HepG2 (cell line): ENCODE data around the gene NUBPL. TPM values are rescaled to one million over a fixed set of nuclear protein-coding genes. Genes with fewer than 3 reads are reported as not detected.

Source experiments
- ATAC-seq: fragments of 200-7000 bp; cut with Tn5 transposase; 3 replicates; pipeline ENCODE4 v1.9.1; 2020; ENCODE audit warnings: mild to moderate bottlenecking, moderate library complexity
- BruUV-seq: library from RNA; stranded (reverse); fragments of 400-500 nt; replicated peaks from 2 replicates; lab custom pipeline; 2021; lab: Mats Ljungman, UMichigan
- CTCF ChIA-PET: fragments of 300-600 bp; formaldehyde crosslinking; extraction: SDS; loops from one replicate; lab custom pipeline; 2021; ENCODE audit warnings: low total read pairs, inconsistent platforms, low intra/inter-chr PET ratio; lab: Yijun Ruan, JAX
- POLR2A ChIA-PET: fragments of 350-600 bp; sonication (Branson Sonifier 250); formaldehyde crosslinking; loops from one replicate; lab custom pipeline; 2020; ENCODE audit warnings: antibody characterized with exemption, inconsistent platforms; lab: Yijun Ruan, JAX
- DNase-seq: peaks from one replicate; pipeline ENCODE4 v3.0.0-alpha.2; 2015; ENCODE audit warnings: low spot score
- FAIRE-seq: peaks from 3 replicates; lab custom pipeline; 2011; peaks lifted over from hg19 to GRCh38; lab: Jason Lieb, UNC
- H2AFZ ChIP-seq: one replicate; pipeline ENCODE4 v1.6.1; 2011; ENCODE audit warnings: low read length, inconsistent platforms
- H3K27ac ChIP-seq: fragments of 300-600 bp; 3 replicates; pipeline ENCODE4 v1.8.0; 2011; ENCODE audit warnings: mixed run types, mild to moderate bottlenecking, mixed read lengths, low read length, inconsistent platforms; ENCODE audit not compliant: insufficient read depth; ENCODE audit errors: extremely low read length
- H3K27me3 ChIP-seq, 2 experiments: fragments of 200-600 bp in 1 of 2; 2 replicates in 1 of 2; 3 replicates in 1 of 2; pipeline versions ENCODE4 v1.6.0 to v1.8.0; 2011; ENCODE audit warnings: low read length in 2 of 2, mild to moderate bottlenecking in 2 of 2, moderate library complexity in 2 of 2, inconsistent platforms in 1 of 2; ENCODE audit not compliant: insufficient read depth in 2 of 2, control insufficient read depth in 1 of 2
- H3K36me3 ChIP-seq, 2 experiments: fragments of 200-600 bp in 1 of 2; replicated peaks in 1 of 2; 2 replicates in 1 of 2; 3 replicates in 1 of 2; pipeline versions ENCODE4 v1.5.1 to v1.8.0; 2011; ENCODE audit warnings: low read length in 2 of 2, inconsistent platforms in 1 of 2; ENCODE audit not compliant: insufficient read depth in 2 of 2, control insufficient read depth in 1 of 2
- H3K4me1 ChIP-seq: 2 replicates; pipeline ENCODE4 v1.5.1; 2012; ENCODE audit warnings: low read length, inconsistent platforms; ENCODE audit not compliant: insufficient read depth
- H3K4me2 ChIP-seq: 2 replicates; pipeline ENCODE4 v1.6.0; 2011; ENCODE audit warnings: low read depth, low read length, inconsistent platforms
- H3K4me3 ChIP-seq, 3 experiments: fragments of 200-600 bp in 1 of 3; sonication (generic), shearing (Covaris generic) in 1 of 3; replicated peaks in 1 of 3; 2 replicates each; pipeline ENCODE4 v1.5.1; 2011 to 2016; ENCODE audit warnings: low read length in 3 of 3, inconsistent platforms in 2 of 3, low read depth in 2 of 3, mild to moderate bottlenecking in 2 of 3, control low read depth in 1 of 3, mixed read lengths in 1 of 3; ENCODE audit not compliant: insufficient read depth in 1 of 3
- H3K79me2 ChIP-seq: one replicate; pipeline ENCODE4 v1.6.1; 2011; ENCODE audit warnings: low read length, inconsistent platforms; ENCODE audit not compliant: insufficient read depth
- H3K9ac ChIP-seq: 2 replicates; pipeline ENCODE4 v1.6.0; 2011; ENCODE audit warnings: mild to moderate bottlenecking, low read depth, low read length, inconsistent platforms; ENCODE audit not compliant: insufficient read depth
- H3K9me3 ChIP-seq: 2 replicates; pipeline ENCODE4 v1.5.1; 2012; ENCODE audit warnings: mild to moderate bottlenecking, low read length
- H4K20me1 ChIP-seq: 2 replicates; pipeline ENCODE4 v1.6.0; 2011; ENCODE audit warnings: inconsistent platforms, mild to moderate bottlenecking, low read length, moderate library complexity; ENCODE audit not compliant: insufficient read depth
- ATF7 ChIP-seq, 2 experiments: fragments of 450-650 bp in 1 of 2; sonication (generic) in 1 of 2; formaldehyde crosslinking in 1 of 2; IDR thresholded peaks; 2 replicates each; pipeline versions ENCODE4 v1.4.0 to v1.6.1; 2016 to 2020; ENCODE audit warnings: antibody characterized with exemption in 1 of 2, mild to moderate bottlenecking in 1 of 2, missing genetic modification reagents in 1 of 2
- BCL3 ChIP-seq: sonication (generic); formaldehyde crosslinking; IDR thresholded peaks from 2 replicates; pipeline ENCODE4 v1.5.1; 2020; ENCODE audit warnings: mild to moderate bottlenecking, missing genetic modification reagents, moderate library complexity
- LCORL ChIP-seq, 2 experiments: fragments of 450-650 bp in 1 of 2; sonication (generic) in 1 of 2; formaldehyde crosslinking in 1 of 2; IDR thresholded peaks; 2 replicates each; pipeline versions ENCODE4 v1.5.0 to v1.6.1; 2017 to 2020; ENCODE audit warnings: antibody characterized with exemption in 1 of 2, missing genetic modification reagents in 1 of 2
- MAF1 ChIP-seq: sonication (generic); formaldehyde crosslinking; IDR thresholded peaks from 2 replicates; pipeline ENCODE4 v1.5.0; 2020; ENCODE audit warnings: missing genetic modification reagents, borderline replicate concordance
- MAFF ChIP-seq: IDR thresholded peaks from 2 replicates; pipeline ENCODE4 v1.6.1; 2011; ENCODE audit warnings: low read depth, low read length, improper control_type of control experiment
- MED13 ChIP-seq: sonication (generic); formaldehyde crosslinking; IDR thresholded peaks from 2 replicates; pipeline ENCODE4 v1.5.0; 2020; ENCODE audit warnings: missing genetic modification reagents
- SMAD1 ChIP-seq: sonication (generic); formaldehyde crosslinking; IDR thresholded peaks from 2 replicates; pipeline ENCODE4 v1.4.0; 2020; ENCODE audit warnings: missing genetic modification reagents, low read depth, mild to moderate bottlenecking, borderline replicate concordance
- SNAPC2 ChIP-seq: sonication (generic); formaldehyde crosslinking; IDR thresholded peaks from 2 replicates; pipeline ENCODE4 v1.8.1; 2022; ENCODE audit warnings: mild to moderate bottlenecking, missing genetic modification reagents
- SP140L ChIP-seq: sonication (generic); formaldehyde crosslinking; IDR thresholded peaks from 2 replicates; pipeline ENCODE4 v1.4.0; 2020; ENCODE audit warnings: missing genetic modification reagents, borderline replicate concordance
- ZFP36 ChIP-seq: fragments of 150-350 bp; IDR thresholded peaks from 2 replicates; pipeline ENCODE4 v1.6.1; 2018; ENCODE audit warnings: borderline replicate concordance, low read length, low read depth; ENCODE audit not compliant: partially characterized antibody
- ZKSCAN8 ChIP-seq: IDR thresholded peaks from 2 replicates; pipeline ENCODE4 v1.6.1; 2016; ENCODE audit warnings: borderline replicate concordance, missing genetic modification reagents, missing compliant biosample characterization
- ZMYM4 ChIP-seq: sonication (generic); formaldehyde crosslinking; IDR thresholded peaks from 2 replicates; pipeline ENCODE4 v1.8.1; 2023; ENCODE audit warnings: mild to moderate bottlenecking, missing genetic modification reagents
- ZNF10 ChIP-seq: sonication (generic); formaldehyde crosslinking; IDR thresholded peaks from 2 replicates; pipeline ENCODE4 v1.4.0; 2020; ENCODE audit warnings: mild to moderate bottlenecking, low read depth, missing genetic modification reagents, borderline replicate concordance
- ZNF225 ChIP-seq: sonication (generic); formaldehyde crosslinking; IDR thresholded peaks from 2 replicates; pipeline ENCODE4 v1.4.0; 2020; ENCODE audit warnings: mild to moderate bottlenecking, missing genetic modification reagents
- ZNF280D ChIP-seq: sonication (generic); formaldehyde crosslinking; IDR thresholded peaks from 2 replicates; pipeline ENCODE4 v1.5.1; 2020; ENCODE audit warnings: mild to moderate bottlenecking, missing genetic modification reagents
- ZNF383 ChIP-seq: sonication (generic); formaldehyde crosslinking; IDR thresholded peaks from 2 replicates; pipeline ENCODE4 v1.4.0; 2020; ENCODE audit warnings: missing genetic modification reagents, mild to moderate bottlenecking, borderline replicate concordance
- ZNF605 ChIP-seq: sonication (generic); formaldehyde crosslinking; IDR thresholded peaks from 2 replicates; pipeline ENCODE4 v1.8.0; 2022; ENCODE audit warnings: mild to moderate bottlenecking, missing genetic modification reagents
- ZNF737 ChIP-seq: sonication (generic); formaldehyde crosslinking; IDR thresholded peaks from 2 replicates; pipeline ENCODE4 v1.5.0; 2020; ENCODE audit warnings: missing genetic modification reagents, mild to moderate bottlenecking, borderline replicate concordance
- ZNF768 ChIP-seq: sonication (generic); formaldehyde crosslinking; IDR thresholded peaks from 2 replicates; pipeline ENCODE4 v1.4.0; 2020; ENCODE audit warnings: missing genetic modification reagents
- WGBS: methylation state at CpG from one replicate; pipeline ENCODE4 v1.1.6; 2017; ENCODE audit warnings: low lambda C conversion rate; 5-methylcytosine and 5-hydroxymethylcytosine counted together
- in situ Hi-C: cut with HindIII; loops from 2 replicates; pipeline ENCODE4 v1.10.0; 2017; ENCODE audit warnings: low pct_unique_long_range_greater_than_20kb; ENCODE audit not compliant: extremely low pct_ligation_motif_present
- intact Hi-C: fragments of 100-400 bp; cut with micrococcal nuclease; formaldehyde crosslinking; loops from one replicate; pipeline ENCODE4 v1.10.0; 2022; ENCODE audit not compliant: unreplicated experiment
- polyA plus RNA-seq, 8 experiments: library from polyadenylated mRNA; depleted of rRNA in 3 of 8; stranded (reverse) in 7 of 8; unstranded in 1 of 8; fragments of >200 nt; fragmentation: Illumina TruSeq in 4 of 8; extraction: Trizol in 4 of 8; gene quantifications; 2 replicates each; pipeline versions ENCODE4 v1.2.1 to v1.2.3, GENCODE V29; 2011 to 2016; ENCODE audit warnings: low read depth in 4 of 8, missing spikeins in 1 of 8, mixed read lengths in 1 of 8; ENCODE audit not compliant: insufficient read depth in 1 of 8
- total RNA-seq, 5 experiments: library from RNA; depleted of rRNA; stranded (reverse); fragments of >200 nt; fragmentation: Illumina TruSeq; extraction: Trizol; gene quantifications; 2 replicates each; pipeline ENCODE4 v1.2.3, GENCODE V29; 2016; ENCODE audit warnings: low read depth in 1 of 5

NUBPL gene
- total and polyA plus RNA-seq, 2 of the 13 experiments (the other 11 are each of a cell fraction or from before 2014, with no cell fraction given), result 21.3 to 44.1 TPM

GRCh38 chr14:31699809-31700208 lies 138.6 kb downstream of the NUBPL start (continued):
- TF ChIP-seq SNAPC2 (CRISPR knock-in tag), result no peak
- no peak for TF ChIP-seq SMAD1 (CRISPR knock-in tag)
- TF ChIP-seq ZNF605, result no peak
- TF ChIP-seq ZNF737, result no peak
- TF ChIP-seq ZMYM4 (CRISPR knock-in tag), result no peak
- peak; percentile 97 for TF ChIP-seq MAFF
- no peak for TF ChIP-seq MAF1 (CRISPR knock-in tag)
- TF ChIP-seq MED13 (CRISPR knock-in tag), result no peak
- TF ChIP-seq ZNF383 (CRISPR knock-in tag), result no peak
- TF ChIP-seq ATF7 (IDR thresholded peaks at IDR 0.05), result 0 out of 2 replicates have a peak, but pooled peaks have one; percentile 17
- TF ChIP-seq ATF7 (CRISPR knock-in tag; IDR thresholded peaks at IDR 0.05), result no peak

- FAIRE-seq (no peak), DNase-seq (no peak), ATAC-seq (no peak; the same call in 2 of the 3 replicates)
- no peak overlapping the region for H2AFZ ChIP-seq
- H3K27me3 ChIP-seq, result no peaks in the 10 kb centered on the region
- H3K4me3 ChIP-seq, result no peak overlapping the region
- in situ Hi-C loops (no loop called here), intact Hi-C loops (no loop called here)
- 95% methylated on average over 35 of the region's 35 CpGs for WGBS
- H3K4me2 ChIP-seq, result no peak overlapping the region
- H3K9me3 ChIP-seq, result peaks cover 8% of the 10 kb centered on the region
- no peak overlapping the region for H3K9ac ChIP-seq
- H3K36me3 ChIP-seq, result peaks cover 3 to 4% of the 10 kb centered on the region in 2 experiments; a peak in 2 of 5 replicates
- no TSS peak for BruUV-seq
- no peaks in the 10 kb centered on the region for H4K20me1 ChIP-seq
- ChIA-PET CTCF (no interaction called here), POLR2A (no interaction called here)
- peaks cover 10% of the 10 kb centered on the region for H3K4me1 ChIP-seq
- no peak overlapping the region for H3K27ac ChIP-seq
- H3K79me2 ChIP-seq, result no peaks in the 10 kb centered on the region
- no peak for TF ChIP-seq ZNF10 (CRISPR knock-in tag)
- no peak for TF ChIP-seq LCORL (IDR thresholded peaks at IDR 0.05)
- no peak for TF ChIP-seq LCORL (CRISPR knock-in tag; IDR thresholded peaks at IDR 0.05)
- no peak for TF ChIP-seq ZNF280D (CRISPR knock-in tag)
- no peak for TF ChIP-seq ZKSCAN8 (CRISPR knock-in tag)
- peak; percentile 62; the same call in 1 of the 2 replicates for TF ChIP-seq ZNF225
- no peak for TF ChIP-seq ZFP36
- TF ChIP-seq ZNF768 (CRISPR knock-in tag), result peak; percentile 69; the same call in 1 of the 2 replicates
- TF ChIP-seq BCL3 (CRISPR knock-in tag), result 0 out of 2 replicates have a peak, but pooled peaks have one; percentile 31
- TF ChIP-seq SP140L (CRISPR knock-in tag), result no peak
Observed at GRCh38 chr14:31700282-31701074, 139.3 kb downstream of the NUBPL start.
